Measurements from ENCODE around the gene FHOD3. TPM values are rescaled to one million over a fixed set of nuclear protein-coding genes. Genes with fewer than 3 reads are reported as not detected.

The FHOD3 gene
- total RNA-seq, 1 experiment from 2014 or later = 5.0 TPM

DNA sequence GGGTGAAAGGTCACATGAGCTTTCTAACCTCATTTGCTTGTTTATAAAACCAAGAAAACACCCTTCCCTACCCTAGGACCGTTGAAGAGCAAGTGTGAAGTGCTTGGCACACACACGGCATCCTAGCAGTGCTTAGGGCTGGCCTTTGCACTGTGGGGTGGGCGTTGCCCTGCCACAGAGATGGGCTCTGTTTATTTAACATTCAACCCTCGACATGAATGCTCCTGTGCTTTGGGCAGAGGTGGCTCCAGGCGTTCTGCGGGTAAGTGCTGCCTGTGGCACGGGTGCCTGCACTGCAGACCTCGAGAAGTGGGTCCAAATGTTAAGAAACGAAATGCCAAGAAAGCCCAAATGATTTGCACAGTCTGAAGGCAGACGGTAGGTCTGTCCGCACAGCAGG lies 170.1 kb downstream of the FHOD3 start:
- Mint-ChIP-seq H3K4me1 (ENCODE audit: insufficient read depth, unreplicated experiment) (no peaks in the 10 kb centered on the region), H3K4me3 (ENCODE audit: unreplicated experiment) (no peak overlapping the region), H3K9me3 (ENCODE audit: unreplicated experiment) (no peaks in the 10 kb centered on the region), H3K36me3 (ENCODE audit: insufficient read depth, unreplicated experiment) (no peaks in the 10 kb centered on the region), H3K27me3 (ENCODE audit: insufficient read depth, unreplicated experiment) (no peaks in the 10 kb centered on the region), H3K27ac (ENCODE audit: low read depth, unreplicated experiment) (no peak overlapping the region)
- CTCF ChIA-PET = no interaction called here
- no TSS peak for BruUV-seq (replicated peaks)
- intact Hi-C loops (cut with micrococcal nuclease) = no loop called here
- POLR2A ChIA-PET = no interaction called here
- no peak for DNase-seq (ENCODE audit: unreplicated experiment)
- TF ChIP-seq, protein P1, sequence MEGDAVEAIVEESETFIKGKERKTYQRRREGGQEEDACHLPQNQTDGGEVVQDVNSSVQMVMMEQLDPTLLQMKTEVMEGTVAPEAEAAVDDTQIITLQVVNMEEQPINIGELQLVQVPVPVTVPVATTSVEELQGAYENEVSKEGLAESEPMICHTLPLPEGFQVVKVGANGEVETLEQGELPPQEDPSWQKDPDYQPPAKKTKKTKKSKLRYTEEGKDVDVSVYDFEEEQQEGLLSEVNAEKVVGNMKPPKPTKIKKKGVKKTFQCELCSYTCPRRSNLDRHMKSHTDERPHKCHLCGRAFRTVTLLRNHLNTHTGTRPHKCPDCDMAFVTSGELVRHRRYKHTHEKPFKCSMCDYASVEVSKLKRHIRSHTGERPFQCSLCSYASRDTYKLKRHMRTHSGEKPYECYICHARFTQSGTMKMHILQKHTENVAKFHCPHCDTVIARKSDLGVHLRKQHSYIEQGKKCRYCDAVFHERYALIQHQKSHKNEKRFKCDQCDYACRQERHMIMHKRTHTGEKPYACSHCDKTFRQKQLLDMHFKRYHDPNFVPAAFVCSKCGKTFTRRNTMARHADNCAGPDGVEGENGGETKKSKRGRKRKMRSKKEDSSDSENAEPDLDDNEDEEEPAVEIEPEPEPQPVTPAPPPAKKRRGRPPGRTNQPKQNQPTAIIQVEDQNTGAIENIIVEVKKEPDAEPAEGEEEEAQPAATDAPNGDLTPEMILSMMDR (IDR thresholded peaks at IDR 0.05; ENCODE audit: unreplicated experiment) = no peak

DNA sequence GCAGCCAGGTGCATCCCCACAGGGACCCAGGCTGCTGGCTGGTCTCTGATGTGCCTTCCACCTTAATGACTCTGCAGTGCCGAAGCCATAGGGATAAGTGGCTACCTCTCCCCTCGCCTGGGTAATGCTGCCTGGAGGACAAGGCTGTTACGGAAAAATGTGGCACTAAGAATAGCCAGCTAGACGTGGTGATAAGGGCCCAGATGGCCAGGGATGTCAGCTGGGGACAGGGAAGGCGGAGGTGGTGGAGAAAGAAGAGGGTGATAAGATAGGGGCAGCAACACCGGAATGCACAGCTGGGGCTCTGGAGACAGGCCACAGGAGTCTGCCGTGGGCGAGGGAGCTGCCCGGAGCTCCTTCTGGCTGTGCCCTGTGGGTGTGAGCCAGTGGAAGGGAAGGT lies 170.6 kb downstream of the FHOD3 start:
- H3K27ac Mint-ChIP-seq (ENCODE audit: low read depth, unreplicated experiment) = no peak overlapping the region

DNA sequence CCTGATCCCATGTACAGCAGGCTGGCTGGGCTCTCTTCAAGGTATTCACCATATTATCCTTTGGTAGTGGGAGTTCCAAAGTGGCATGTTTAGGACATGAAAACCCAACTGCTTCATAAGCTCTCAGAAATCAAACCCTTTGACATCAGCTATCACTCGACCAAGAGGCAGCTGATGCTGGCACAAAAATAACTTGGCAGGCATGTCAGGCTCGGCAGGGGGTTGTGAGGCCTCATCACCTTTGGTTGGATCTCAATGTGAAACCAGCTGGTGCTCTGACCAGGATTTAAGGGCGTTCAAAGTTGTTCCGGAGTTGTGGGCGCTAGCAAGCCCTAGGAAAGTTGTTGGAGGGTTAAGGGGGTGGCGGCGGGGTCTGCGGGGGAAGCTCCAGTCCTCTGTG lies 171.9 kb downstream of the FHOD3 start:
- Mint-ChIP-seq H3K9me3 (ENCODE audit: unreplicated experiment) (no peaks in the 10 kb centered on the region), H3K36me3 (ENCODE audit: insufficient read depth, unreplicated experiment) (no peaks in the 10 kb centered on the region), H3K27ac (ENCODE audit: low read depth, unreplicated experiment) (no peak overlapping the region), H3K4me3 (ENCODE audit: unreplicated experiment) (no peak overlapping the region), H3K4me1 (ENCODE audit: insufficient read depth, unreplicated experiment) (no peaks in the 10 kb centered on the region), H3K27me3 (ENCODE audit: insufficient read depth, unreplicated experiment) (no peaks in the 10 kb centered on the region)
- BruUV-seq (replicated peaks) = no TSS peak
- ChIA-PET CTCF (no interaction called here), POLR2A (interaction anchor here (0.6 kb wide), 1 partner anchor 74 kb away, joined by 3 read pairs; no protein-coding TSS in a partner anchor)
- intact Hi-C loops (cut with micrococcal nuclease) = no loop called here
- TF ChIP-seq, protein P1 (IDR thresholded peaks at IDR 0.05; ENCODE audit: unreplicated experiment) = no peak
- no peak for DNase-seq (ENCODE audit: unreplicated experiment)

More for the DNA sequence above, 170.6 kb downstream of the FHOD3 start:
- Mint-ChIP-seq H3K36me3 (ENCODE audit: insufficient read depth, unreplicated experiment) (no peaks in the 10 kb centered on the region), H3K4me3 (ENCODE audit: unreplicated experiment) (no peak overlapping the region), H3K27me3 (ENCODE audit: insufficient read depth, unreplicated experiment) (no peaks in the 10 kb centered on the region), H3K4me1 (ENCODE audit: insufficient read depth, unreplicated experiment) (no peaks in the 10 kb centered on the region), H3K9me3 (ENCODE audit: unreplicated experiment) (no peaks in the 10 kb centered on the region)
- DNase-seq (ENCODE audit: unreplicated experiment) = no peak
- POLR2A ChIA-PET = no interaction called here
- TF ChIP-seq, protein P1 (IDR thresholded peaks at IDR 0.05; ENCODE audit: unreplicated experiment) = no peak
- CTCF ChIA-PET = interaction anchor here (0.6 kb wide), 2 partner anchors 12 to 995 kb away, joined by 3 read pairs; no protein-coding TSS in a partner anchor
- BruUV-seq (replicated peaks) = no TSS peak
- intact Hi-C loops (cut with micrococcal nuclease) = no loop called here

DNA sequence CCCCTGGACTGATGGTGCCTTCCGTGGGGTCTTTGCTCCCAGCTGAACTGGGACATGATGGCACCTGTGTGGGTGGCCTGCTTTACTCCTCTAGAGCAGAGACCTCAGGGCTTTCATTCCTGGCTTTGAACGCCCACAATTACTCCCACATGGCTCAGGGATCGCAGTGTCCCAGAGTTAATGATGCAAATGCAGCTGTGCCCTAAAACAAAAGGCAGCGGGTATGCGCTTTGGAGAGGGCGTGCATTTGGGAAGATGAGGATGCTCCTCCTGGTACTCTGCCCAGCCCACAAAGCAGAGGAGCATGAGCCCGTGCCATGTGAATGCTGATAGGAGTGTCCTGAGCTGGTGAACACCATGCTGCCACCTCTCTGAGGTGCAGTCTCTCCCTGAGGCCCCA lies 173.4 kb downstream of the FHOD3 start:
- no peak for DNase-seq (ENCODE audit: unreplicated experiment)
- CTCF ChIA-PET = interaction anchor here (0.6 kb wide), 2 partner anchors 65 to 66 kb away, joined by 3 read pairs; no protein-coding TSS in a partner anchor
- no peaks in the 10 kb centered on the region for H3K4me1 Mint-ChIP-seq (ENCODE audit: insufficient read depth, unreplicated experiment)
- no TSS peak for BruUV-seq (replicated peaks)
- POLR2A ChIA-PET = no interaction called here
- H3K27ac Mint-ChIP-seq (ENCODE audit: low read depth, unreplicated experiment) = no peak overlapping the region
- no peak overlapping the region for H3K4me3 Mint-ChIP-seq (ENCODE audit: unreplicated experiment)
- TF ChIP-seq, protein P1 (IDR thresholded peaks at IDR 0.05; ENCODE audit: unreplicated experiment) = no peak
- no peaks in the 10 kb centered on the region for H3K36me3 Mint-ChIP-seq (ENCODE audit: insufficient read depth, unreplicated experiment)
- intact Hi-C loops (cut with micrococcal nuclease) = no loop called here
- H3K27me3 Mint-ChIP-seq (ENCODE audit: insufficient read depth, unreplicated experiment) = no peaks in the 10 kb centered on the region
- H3K9me3 Mint-ChIP-seq (ENCODE audit: unreplicated experiment) = no peaks in the 10 kb centered on the region
